HEK293 (cell line): Measurements from ENCODE around the gene CPA2.

Experiments used
- CTCF ChIA-PET: fragments of 350-600 bp; formaldehyde crosslinking; extraction: SDS; loops from one replicate; lab custom pipeline; 2021; ENCODE audit warnings: antibody characterized with exemption; lab: Yijun Ruan, JAX
- POLR2A ChIA-PET: fragments of 300-600 bp; formaldehyde crosslinking; extraction: SDS; loops from one replicate; lab custom pipeline; 2020; ENCODE audit warnings: antibody characterized with exemption, inconsistent platforms; lab: Yijun Ruan, JAX
- H3K27ac ChIP-seq: fragments of 200-500 bp; sonication (Bioruptor generic); 2 replicates; pipeline ENCODE4 v1.5.1; 2014; ENCODE audit warnings: low read depth, low read length, control low read depth, inconsistent platforms; ENCODE audit errors: extremely low read depth
- H3K36me3 ChIP-seq, 2 experiments: fragments of 200-500 bp in 1 of 2; sonication (Bioruptor generic) in 1 of 2; 1 replicate in 1 of 2; 2 replicates in 1 of 2; pipeline ENCODE4 v1.5.1; 2014 to 2017; ENCODE audit warnings: inconsistent platforms in 2 of 2, low read length in 2 of 2; ENCODE audit not compliant: control insufficient read depth in 2 of 2, insufficient read depth in 1 of 2
- H3K4me1 ChIP-seq: fragments of 200-500 bp; sonication (Bioruptor generic); 2 replicates; pipeline ENCODE4 v1.5.1; 2014; ENCODE audit warnings: mild to moderate bottlenecking, low read length, inconsistent platforms; ENCODE audit not compliant: control insufficient read depth, insufficient read depth
- H3K4me3 ChIP-seq: 2 replicates; pipeline ENCODE4 v1.5.1; 2011; ENCODE audit warnings: low read depth, mild to moderate bottlenecking, control low read depth, low read length, moderate library complexity
- H3K9me3 ChIP-seq: fragments of 200-500 bp; sonication (Bioruptor generic); 2 replicates; pipeline ENCODE4 v1.5.1; 2014; ENCODE audit warnings: low read depth, low read length, inconsistent platforms; ENCODE audit not compliant: control insufficient read depth, insufficient read depth
- BCL11A ChIP-seq: fragments of 450-650 bp; formaldehyde crosslinking; IDR thresholded peaks from 2 replicates; pipeline ENCODE4 v1.5.1; 2016; ENCODE audit warnings: low read depth, missing biosample characterization, missing genetic modification characterization
- BCL6B ChIP-seq: fragments of 450-650 bp; formaldehyde crosslinking; IDR thresholded peaks from 2 replicates; pipeline ENCODE4 v1.5.1; 2017; ENCODE audit warnings: missing biosample characterization, missing genetic modification characterization
- CTCF ChIP-seq: fragments of 450-650 bp; formaldehyde crosslinking; IDR thresholded peaks from 2 replicates; pipeline ENCODE4 v1.5.1; 2016; ENCODE audit warnings: missing biosample characterization, missing genetic modification characterization
- ELK4 ChIP-seq: IDR thresholded peaks from 2 replicates; pipeline ENCODE4 v1.6.1; 2011; ENCODE audit warnings: mild to moderate bottlenecking, low read depth, low read length, borderline replicate concordance
- HOXC10 ChIP-seq: sonication (generic); formaldehyde crosslinking; IDR thresholded peaks from 2 replicates; pipeline ENCODE4 v1.8.1; 2023; ENCODE audit warnings: mild to moderate bottlenecking, missing genetic modification reagents
- KLF8 ChIP-seq: fragments of 450-650 bp; formaldehyde crosslinking; IDR thresholded peaks from 2 replicates; pipeline ENCODE4 v1.5.1; 2016; ENCODE audit warnings: missing biosample characterization, missing genetic modification characterization
- MYNN ChIP-seq: fragments of 450-650 bp; formaldehyde crosslinking; IDR thresholded peaks from 2 replicates; pipeline ENCODE4 v1.5.1; 2016; ENCODE audit warnings: missing biosample characterization, missing genetic modification characterization, borderline replicate concordance
- OVOL3 ChIP-seq: fragments of 450-650 bp; formaldehyde crosslinking; IDR thresholded peaks from 2 replicates; pipeline ENCODE4 v1.5.1; 2016; ENCODE audit warnings: missing biosample characterization, missing genetic modification characterization
- ZBTB17 ChIP-seq: fragments of 450-650 bp; formaldehyde crosslinking; IDR thresholded peaks from 2 replicates; pipeline ENCODE4 v1.5.1; 2016; ENCODE audit warnings: missing biosample characterization, missing genetic modification characterization
- ZEB2 ChIP-seq: fragments of 450-650 bp; formaldehyde crosslinking; IDR thresholded peaks from 2 replicates; pipeline ENCODE4 v1.5.1; 2016; ENCODE audit warnings: missing biosample characterization, missing genetic modification characterization
- ZNF140 ChIP-seq: fragments of 450-650 bp; formaldehyde crosslinking; IDR thresholded peaks from 2 replicates; pipeline ENCODE4 v1.5.1; 2016; ENCODE audit warnings: missing biosample characterization, missing genetic modification characterization
- ZNF146 ChIP-seq: fragments of 450-650 bp; formaldehyde crosslinking; IDR thresholded peaks from 2 replicates; pipeline ENCODE4 v1.5.1; 2016; ENCODE audit warnings: missing biosample characterization, missing genetic modification characterization
- ZNF157 ChIP-seq: fragments of 450-650 bp; formaldehyde crosslinking; IDR thresholded peaks from 2 replicates; pipeline ENCODE4 v1.5.1; 2016; ENCODE audit warnings: missing biosample characterization, missing genetic modification characterization
- ZNF174 ChIP-seq: fragments of 450-650 bp; formaldehyde crosslinking; IDR thresholded peaks from 2 replicates; pipeline ENCODE4 v1.5.0; 2017; ENCODE audit warnings: missing biosample characterization, mild to moderate bottlenecking, missing genetic modification characterization
- ZNF24 ChIP-seq: fragments of 450-650 bp; formaldehyde crosslinking; IDR thresholded peaks from 2 replicates; pipeline ENCODE4 v1.5.1; 2016; ENCODE audit warnings: missing biosample characterization, missing genetic modification characterization
- ZNF266 ChIP-seq: fragments of 450-650 bp; formaldehyde crosslinking; IDR thresholded peaks from 2 replicates; pipeline ENCODE4 v1.5.1; 2016; ENCODE audit warnings: missing biosample characterization, missing genetic modification characterization, low read depth
- ZNF391 ChIP-seq: fragments of 450-650 bp; formaldehyde crosslinking; IDR thresholded peaks from 2 replicates; pipeline ENCODE4 v1.5.1; 2016; ENCODE audit warnings: low read depth, missing biosample characterization, missing genetic modification characterization, borderline replicate concordance
- ZNF473 ChIP-seq: fragments of 450-650 bp; formaldehyde crosslinking; IDR thresholded peaks from 2 replicates; pipeline ENCODE4 v1.5.1; 2017; ENCODE audit warnings: missing biosample characterization, missing genetic modification characterization
- ZNF514 ChIP-seq: fragments of 450-650 bp; formaldehyde crosslinking; IDR thresholded peaks from 2 replicates; pipeline ENCODE4 v1.5.1; 2016; ENCODE audit warnings: missing biosample characterization, missing genetic modification characterization
- ZNF548 ChIP-seq: fragments of 450-650 bp; formaldehyde crosslinking; IDR thresholded peaks from 2 replicates; pipeline ENCODE4 v1.5.1; 2016; ENCODE audit warnings: missing biosample characterization, missing genetic modification characterization
- ZNF585B ChIP-seq: fragments of 450-650 bp; formaldehyde crosslinking; IDR thresholded peaks from 2 replicates; pipeline ENCODE4 v1.5.1; 2016; ENCODE audit warnings: missing biosample characterization, missing genetic modification characterization
- ZNF600 ChIP-seq: fragments of 450-650 bp; formaldehyde crosslinking; IDR thresholded peaks from 2 replicates; pipeline ENCODE4 v1.5.1; 2016; ENCODE audit warnings: missing biosample characterization, missing genetic modification characterization
- ZNF707 ChIP-seq: fragments of 450-650 bp; formaldehyde crosslinking; IDR thresholded peaks from 2 replicates; pipeline ENCODE4 v1.5.1; 2016; ENCODE audit warnings: missing biosample characterization, missing genetic modification characterization
- ZNF785 ChIP-seq: fragments of 450-650 bp; formaldehyde crosslinking; IDR thresholded peaks from 2 replicates; pipeline ENCODE4 v1.5.1; 2016; ENCODE audit warnings: missing biosample characterization, missing genetic modification characterization
- ZNF843 ChIP-seq: fragments of 450-650 bp; formaldehyde crosslinking; IDR thresholded peaks from 2 replicates; pipeline ENCODE4 v1.5.1; 2016; ENCODE audit warnings: missing biosample characterization, missing genetic modification characterization
- ZSCAN18 ChIP-seq: fragments of 450-650 bp; formaldehyde crosslinking; IDR thresholded peaks from 2 replicates; pipeline ENCODE4 v1.5.1; 2016; ENCODE audit warnings: missing biosample characterization, missing genetic modification characterization
- TF ChIP-seq, protein P1 (sequence below): fragments of 450-650 bp; IDR thresholded peaks from 2 replicates; pipeline ENCODE4 v1.5.1; 2018; ENCODE audit warnings: missing biosample characterization, missing genetic modification characterization
- TF ChIP-seq, protein P2 (sequence below): sonication (generic); formaldehyde crosslinking; IDR thresholded peaks from 2 replicates; pipeline ENCODE4 v1.8.1; 2022; ENCODE audit warnings: mild to moderate bottlenecking, moderate library complexity, missing genetic modification reagents
- TF ChIP-seq, protein P3 (sequence below): fragments of 450-650 bp; formaldehyde crosslinking; IDR thresholded peaks from 2 replicates; pipeline ENCODE4 v1.5.1; 2016; ENCODE audit warnings: missing biosample characterization, missing genetic modification characterization

CPA2 gene

GRCh38 chr7:130302649-130303048 is 36.0 kb downstream of the CPA2 start:
- CTCF ChIA-PET, result interaction anchor here (0.6 kb wide), 1 partner anchor 25 kb away, joined by 3 read pairs; no protein-coding TSS in a partner anchor
- Histone ChIP-seq H3K4me3 (no peak overlapping the region), H3K9me3 (no peaks in the 10 kb centered on the region), H3K27ac (no peak overlapping the region), H3K36me3 (no peaks in the 10 kb centered on the region), H3K4me1 (no peaks in the 10 kb centered on the region)
- TF ChIP-seq HOXC10 (CRISPR knock-in tag) (no peak), ZSCAN18 (no peak), ZNF843 (tag by site-specific recombination) (no peak), ZEB2 (tag by site-specific recombination) (no peak), ZNF548 (tag by site-specific recombination) (no peak), BCL6B (tag by site-specific recombination) (no peak), ZNF707 (tag by site-specific recombination) (no peak), BCL11A (tag by site-specific recombination) (no peak), CTCF (tag by site-specific recombination) (no peak), ZBTB17 (tag by site-specific recombination) (no peak), ZNF174 (no peak)
- TF ChIP-seq, protein P1, sequence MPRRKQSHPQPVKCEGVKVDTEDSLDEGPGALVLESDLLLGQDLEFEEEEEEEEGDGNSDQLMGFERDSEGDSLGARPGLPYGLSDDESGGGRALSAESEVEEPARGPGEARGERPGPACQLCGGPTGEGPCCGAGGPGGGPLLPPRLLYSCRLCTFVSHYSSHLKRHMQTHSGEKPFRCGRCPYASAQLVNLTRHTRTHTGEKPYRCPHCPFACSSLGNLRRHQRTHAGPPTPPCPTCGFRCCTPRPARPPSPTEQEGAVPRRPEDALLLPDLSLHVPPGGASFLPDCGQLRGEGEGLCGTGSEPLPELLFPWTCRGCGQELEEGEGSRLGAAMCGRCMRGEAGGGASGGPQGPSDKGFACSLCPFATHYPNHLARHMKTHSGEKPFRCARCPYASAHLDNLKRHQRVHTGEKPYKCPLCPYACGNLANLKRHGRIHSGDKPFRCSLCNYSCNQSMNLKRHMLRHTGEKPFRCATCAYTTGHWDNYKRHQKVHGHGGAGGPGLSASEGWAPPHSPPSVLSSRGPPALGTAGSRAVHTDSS, result no peak
- POLR2A ChIA-PET, result no interaction called here

DNA sequence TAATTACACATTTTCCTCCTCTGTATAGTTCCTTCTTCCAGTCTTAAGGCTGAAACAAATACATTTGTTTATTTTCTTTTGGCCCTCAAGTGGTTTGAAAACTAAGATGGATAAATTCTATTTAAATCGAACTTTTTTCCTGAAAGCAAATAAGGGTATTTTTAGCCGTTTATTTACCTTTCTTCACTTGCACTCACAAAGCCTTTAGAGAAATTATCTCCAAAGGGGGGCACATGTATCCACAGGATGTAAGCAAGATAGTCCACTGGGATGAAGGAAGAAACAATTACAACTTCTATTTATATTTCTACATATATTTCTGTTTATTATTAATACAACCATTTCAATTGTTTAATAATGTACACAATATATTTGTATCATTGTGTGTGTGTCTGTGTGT is 36.5 kb downstream of the CPA2 start:
- CTCF ChIA-PET, result interaction anchor here (0.6 kb wide), 1 partner anchor 25 kb away, joined by 3 read pairs; no protein-coding TSS in a partner anchor
- no peak overlapping the region for H3K27ac ChIP-seq
- H3K4me1 ChIP-seq, result no peaks in the 10 kb centered on the region
- H3K4me3 ChIP-seq, result no peak overlapping the region
- no peaks in the 10 kb centered on the region for H3K9me3 ChIP-seq
- POLR2A ChIA-PET, result no interaction called here
- H3K36me3 ChIP-seq, result no peaks in the 10 kb centered on the region
- no peak for TF ChIP-seq ZNF785 (tag by site-specific recombination)
- TF ChIP-seq ZNF24 (tag by site-specific recombination), result no peak
- TF ChIP-seq, protein P2, sequence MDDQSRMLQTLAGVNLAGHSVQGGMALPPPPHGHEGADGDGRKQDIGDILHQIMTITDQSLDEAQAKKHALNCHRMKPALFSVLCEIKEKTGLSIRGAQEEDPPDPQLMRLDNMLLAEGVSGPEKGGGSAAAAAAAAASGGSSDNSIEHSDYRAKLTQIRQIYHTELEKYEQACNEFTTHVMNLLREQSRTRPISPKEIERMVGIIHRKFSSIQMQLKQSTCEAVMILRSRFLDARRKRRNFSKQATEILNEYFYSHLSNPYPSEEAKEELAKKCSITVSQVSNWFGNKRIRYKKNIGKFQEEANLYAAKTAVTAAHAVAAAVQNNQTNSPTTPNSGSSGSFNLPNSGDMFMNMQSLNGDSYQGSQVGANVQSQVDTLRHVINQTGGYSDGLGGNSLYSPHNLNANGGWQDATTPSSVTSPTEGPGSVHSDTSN, result no peak
- no peak for TF ChIP-seq ZNF514
- no peak for TF ChIP-seq ZNF585B
- TF ChIP-seq KLF8, result no peak
- no peak for TF ChIP-seq ZNF157 (tag by site-specific recombination)
- TF ChIP-seq ZNF140, result no peak
- TF ChIP-seq MYNN (tag by site-specific recombination), result no peak
- TF ChIP-seq OVOL3 (tag by site-specific recombination), result no peak
- TF ChIP-seq ZNF600 (tag by site-specific recombination), result no peak
- TF ChIP-seq, protein P3, sequence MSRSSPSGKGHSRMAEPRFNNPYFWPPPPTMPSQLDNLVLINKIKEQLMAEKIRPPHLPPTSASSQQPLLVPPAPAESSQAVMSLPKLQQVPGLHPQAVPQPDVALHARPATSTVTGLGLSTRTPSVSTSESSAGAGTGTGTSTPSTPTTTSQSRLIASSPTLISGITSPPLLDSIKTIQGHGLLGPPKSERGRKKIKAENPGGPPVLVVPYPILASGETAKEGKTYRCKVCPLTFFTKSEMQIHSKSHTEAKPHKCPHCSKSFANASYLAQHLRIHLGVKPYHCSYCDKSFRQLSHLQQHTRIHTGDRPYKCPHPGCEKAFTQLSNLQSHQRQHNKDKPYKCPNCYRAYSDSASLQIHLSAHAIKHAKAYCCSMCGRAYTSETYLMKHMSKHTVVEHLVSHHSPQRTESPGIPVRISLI (tag by site-specific recombination), result no peak
- TF ChIP-seq ELK4, result no peak
- TF ChIP-seq ZNF266 (tag by site-specific recombination), result no peak
- TF ChIP-seq ZNF146 (tag by site-specific recombination), result no peak
- TF ChIP-seq ZNF391 (tag by site-specific recombination), result no peak
- TF ChIP-seq ZNF473 (tag by site-specific recombination), result no peak
